OCI-LY3 (cell line): Measurements from ENCODE around the gene UTP3.

Experiments
- H2AFZ ChIP-seq: fragments of 200-600, 300-600 bp; shearing (Covaris generic); 2 replicates; pipeline ENCODE4 v1.6.0; 2014; ENCODE audit warnings: antibody characterized with exemption, low read depth, low read length
- H3K27ac ChIP-seq: fragments of 200-600, 300-600 bp; sonication (generic); 2 replicates; pipeline ENCODE4 v1.5.1; 2014; ENCODE audit warnings: mild to moderate bottlenecking, low read length, moderate library complexity, mixed read lengths
- H3K27me3 ChIP-seq: fragments of 200-600, 300-600 bp; sonication (generic); 2 replicates; pipeline ENCODE4 v1.6.1; 2014; ENCODE audit warnings: low read depth, low read length, mixed read lengths
- H3K36me3 ChIP-seq: fragments of 200-600, 300-600 bp; sonication (generic); replicated peaks from 2 replicates; pipeline ENCODE3; 2014; ENCODE audit warnings: low read depth, low read length, mixed read lengths
- H3K4me1 ChIP-seq: fragments of 300-600, 200-600 bp; sonication (generic); 2 replicates; pipeline ENCODE4 v1.6.1; 2014; ENCODE audit warnings: low read length, mixed read lengths
- H3K4me2 ChIP-seq: fragments of 200-600, 300-600 bp; sonication (generic); 2 replicates; pipeline ENCODE4 v1.6.1; 2014; ENCODE audit warnings: low read length, mixed read lengths
- H3K4me3 ChIP-seq: fragments of 300-600, 200-600 bp; sonication (generic); 2 replicates; pipeline ENCODE4 v1.5.1; 2014; ENCODE audit warnings: antibody characterized with exemption, mild to moderate bottlenecking, low read length, moderate library complexity
- H3K79me2 ChIP-seq: fragments of 300-600, 200-600 bp; shearing (Covaris generic); 2 replicates; pipeline ENCODE4 v1.6.1; 2014; ENCODE audit warnings: mild to moderate bottlenecking, low read length, mixed read lengths
- H3K9ac ChIP-seq: fragments of 300-600, 200-600 bp; shearing (Covaris generic); 2 replicates; pipeline ENCODE4 v1.6.0; 2014; ENCODE audit warnings: mild to moderate bottlenecking, low read length, moderate library complexity
- H3K9me3 ChIP-seq: fragments of 200-600, 300-600 bp; shearing (Covaris generic); 2 replicates; pipeline ENCODE4 v1.6.1; 2014; ENCODE audit warnings: low read length, mixed read lengths; ENCODE audit not compliant: insufficient read depth
- H4K20me1 ChIP-seq: fragments of 200-600, 300-600 bp; sonication (generic); 2 replicates; pipeline ENCODE4 v1.6.1; 2016; ENCODE audit warnings: low read length, mixed read lengths; ENCODE audit not compliant: insufficient read depth
- CTCF ChIP-seq: fragments of 200-600, 300-600 bp; sonication (generic); IDR thresholded peaks from 2 replicates; pipeline ENCODE4 v1.5.1; 2014; ENCODE audit warnings: antibody characterized with exemption, low read length, low read depth
- EZH2phosphoT487 ChIP-seq: fragments of 200-600 bp; shearing (Covaris generic); IDR thresholded peaks from 2 replicates; pipeline ENCODE4 v1.6.1; 2018; ENCODE audit warnings: antibody characterized with exemption, mixed run types, low read depth

Gene UTP3

GRCh38 chr4:70737409-70737808 is 49.1 kb downstream of the UTP3 start:
- peaks cover 43% of the 10 kb centered on the region for H3K4me1 ChIP-seq
- H3K79me2 ChIP-seq = peaks cover 20% of the 10 kb centered on the region
- peak overlapping the region; percentile 1; the same call in 1 of the 2 replicates for H3K9ac ChIP-seq
- H3K27ac ChIP-seq = peak overlapping the region; percentile 6; the same call in 1 of the 2 replicates
- no peak overlapping the region for H2AFZ ChIP-seq
- TF ChIP-seq EZH2phosphoT487 = no peak
- peak; percentile 32; the same call in 1 of the 2 replicates for TF ChIP-seq CTCF
- no peaks in the 10 kb centered on the region for H3K27me3 ChIP-seq
- H3K4me2 ChIP-seq = peak overlapping the region; percentile 19
- no peaks in the 10 kb centered on the region for H3K9me3 ChIP-seq
- no peak overlapping the region for H3K4me3 ChIP-seq
- no peaks in the 10 kb centered on the region for H3K36me3 ChIP-seq
- H4K20me1 ChIP-seq = no peaks in the 10 kb centered on the region

GRCh38 chr4:70739496-70740337 is 51.4 kb downstream of the UTP3 start:
- H3K9ac ChIP-seq = no peak overlapping the region
- TF ChIP-seq EZH2phosphoT487 (no peak), CTCF (no peak)
- H3K27ac ChIP-seq = no peak overlapping the region
- H3K4me3 ChIP-seq = no peak overlapping the region
- H3K79me2 ChIP-seq = peaks cover 17% of the 10 kb centered on the region
- H3K9me3 ChIP-seq = no peaks in the 10 kb centered on the region
- no peak overlapping the region for H3K4me2 ChIP-seq
- H4K20me1 ChIP-seq = no peaks in the 10 kb centered on the region
- no peaks in the 10 kb centered on the region for H3K36me3 ChIP-seq
- peaks cover 30% of the 10 kb centered on the region for H3K4me1 ChIP-seq
- H2AFZ ChIP-seq = no peak overlapping the region
- H3K27me3 ChIP-seq = no peaks in the 10 kb centered on the region
